GM19023 (cell line): ENCODE results near the gene TP73.
A peak's percentile ranks its signal among the peaks of the same experiment; 100 is the strongest.
"Not testable (repeated sequence)": the region's sequence is repeated elsewhere in the genome, so short reads cannot be mapped to it uniquely, and the experiment has no call there.

Experiments
- ATAC-seq: cut with Tn5 transposase; IDR thresholded peaks from one replicate; pipeline ENCODE4 v1.9.1; 2021; ENCODE audit warnings: mild to moderate bottlenecking, moderate library complexity; ENCODE audit not compliant: unreplicated experiment

Gene TP73

DNA sequence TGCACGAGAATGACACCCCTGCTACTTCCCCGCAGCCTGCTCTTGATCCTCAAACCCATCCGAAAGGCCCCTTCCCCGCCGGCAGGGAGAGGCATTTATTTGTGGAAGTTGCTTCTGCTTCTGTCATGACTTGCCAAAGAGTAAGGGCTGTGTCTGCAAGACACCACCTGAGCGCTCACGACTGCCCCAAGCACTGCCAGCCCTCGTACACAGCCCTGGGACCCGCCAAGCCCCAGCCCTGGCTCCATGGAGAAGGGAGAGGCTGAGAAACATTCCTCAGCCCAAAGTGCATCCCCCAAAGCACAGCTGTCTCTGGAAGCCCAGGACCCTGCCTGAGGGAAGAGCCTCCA is 33.8 kb upstream of the TP73 start:
- ATAC-seq = no peak

DNA sequence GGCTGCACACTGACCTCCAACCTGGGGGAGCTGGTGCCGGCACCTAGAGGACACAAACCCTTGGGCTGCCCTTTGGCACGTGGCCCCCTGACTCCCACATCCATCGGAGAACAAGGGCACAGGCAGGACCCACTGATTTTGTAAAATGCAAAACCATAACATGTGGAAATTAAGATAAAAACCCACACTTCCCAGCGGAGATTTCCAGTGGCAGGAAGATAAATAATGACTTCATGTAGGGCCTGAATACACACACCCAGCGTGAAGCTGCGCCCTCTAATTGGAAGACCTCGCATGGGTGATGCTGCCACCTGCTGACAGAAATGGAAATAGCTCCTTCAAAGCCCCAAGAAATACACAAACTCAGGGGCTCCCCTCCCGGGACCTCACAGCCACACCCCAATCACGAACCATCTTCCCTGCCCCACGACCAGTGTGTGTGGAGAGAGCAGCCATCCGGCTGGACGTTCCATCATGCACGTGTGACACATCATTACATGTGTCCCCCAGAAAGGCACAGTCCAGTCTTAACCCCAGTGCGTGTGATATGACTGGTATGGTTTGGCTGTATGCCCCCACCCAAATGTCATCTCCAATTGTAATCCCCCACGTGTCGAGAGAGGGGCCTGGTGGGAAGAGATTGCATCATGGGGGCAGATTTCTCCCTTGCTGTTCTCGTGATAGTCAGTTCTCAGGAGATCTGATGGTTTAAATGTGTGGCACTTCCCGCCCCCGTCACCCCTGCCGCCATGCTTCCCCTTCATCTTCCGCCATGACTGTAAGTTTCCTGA is 33.2 kb upstream of the TP73 start:
- ATAC-seq = no peak

DNA sequence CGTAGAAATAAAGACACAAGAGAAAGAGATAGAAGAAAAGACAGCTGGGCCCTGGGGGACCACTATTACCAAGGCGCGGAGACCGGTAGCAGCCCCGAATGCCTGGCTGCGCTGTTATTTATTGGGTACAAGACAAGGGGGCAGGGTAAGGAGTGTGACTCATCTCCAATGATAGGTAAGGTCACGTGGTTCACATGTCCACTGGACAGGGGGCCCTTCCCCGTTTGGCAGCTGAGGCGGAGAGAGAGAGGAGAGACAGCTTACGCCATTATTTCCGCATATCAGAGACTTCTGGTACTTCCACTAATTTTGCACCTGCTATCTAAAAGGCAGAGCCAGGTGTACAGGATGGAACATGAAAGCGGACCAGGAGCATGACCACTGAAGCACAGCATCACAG is 31.6 kb upstream of the TP73 start:
- ATAC-seq = no peak

DNA sequence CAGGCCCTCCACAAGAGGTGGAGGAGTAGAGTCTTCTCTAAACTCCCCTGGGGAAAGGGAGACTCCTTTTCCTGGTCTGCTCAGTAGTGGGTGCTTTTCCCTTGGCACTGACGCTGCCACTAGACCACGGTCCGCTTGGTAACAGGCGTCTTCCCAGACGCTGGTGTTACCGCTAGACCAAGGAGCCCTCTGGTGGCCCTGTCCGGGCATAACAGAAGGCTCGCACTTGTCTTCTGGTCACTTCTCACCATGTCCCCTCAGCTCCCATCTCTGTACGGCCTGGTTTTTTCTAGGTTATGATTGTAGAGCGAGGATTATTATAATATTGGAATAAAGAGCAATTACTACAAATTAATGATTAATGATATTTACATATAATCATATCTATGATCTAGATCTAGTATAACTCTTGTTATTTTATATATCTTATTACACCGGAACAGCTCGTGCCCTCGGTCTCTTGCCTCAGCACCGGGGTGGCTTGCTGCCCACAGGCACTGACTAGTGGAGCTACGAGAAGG is 31.1 kb upstream of the TP73 start:
- not testable (repeated sequence) for ATAC-seq

GRCh38 chr1:3622102-3622501 is 30.2 kb upstream of the TP73 start:
- ATAC-seq = not testable (repeated sequence)

- ATAC-seq = no peak
Measured at GRCh38 chr1:3623441-3624199, 28.7 kb upstream of the TP73 start.

DNA sequence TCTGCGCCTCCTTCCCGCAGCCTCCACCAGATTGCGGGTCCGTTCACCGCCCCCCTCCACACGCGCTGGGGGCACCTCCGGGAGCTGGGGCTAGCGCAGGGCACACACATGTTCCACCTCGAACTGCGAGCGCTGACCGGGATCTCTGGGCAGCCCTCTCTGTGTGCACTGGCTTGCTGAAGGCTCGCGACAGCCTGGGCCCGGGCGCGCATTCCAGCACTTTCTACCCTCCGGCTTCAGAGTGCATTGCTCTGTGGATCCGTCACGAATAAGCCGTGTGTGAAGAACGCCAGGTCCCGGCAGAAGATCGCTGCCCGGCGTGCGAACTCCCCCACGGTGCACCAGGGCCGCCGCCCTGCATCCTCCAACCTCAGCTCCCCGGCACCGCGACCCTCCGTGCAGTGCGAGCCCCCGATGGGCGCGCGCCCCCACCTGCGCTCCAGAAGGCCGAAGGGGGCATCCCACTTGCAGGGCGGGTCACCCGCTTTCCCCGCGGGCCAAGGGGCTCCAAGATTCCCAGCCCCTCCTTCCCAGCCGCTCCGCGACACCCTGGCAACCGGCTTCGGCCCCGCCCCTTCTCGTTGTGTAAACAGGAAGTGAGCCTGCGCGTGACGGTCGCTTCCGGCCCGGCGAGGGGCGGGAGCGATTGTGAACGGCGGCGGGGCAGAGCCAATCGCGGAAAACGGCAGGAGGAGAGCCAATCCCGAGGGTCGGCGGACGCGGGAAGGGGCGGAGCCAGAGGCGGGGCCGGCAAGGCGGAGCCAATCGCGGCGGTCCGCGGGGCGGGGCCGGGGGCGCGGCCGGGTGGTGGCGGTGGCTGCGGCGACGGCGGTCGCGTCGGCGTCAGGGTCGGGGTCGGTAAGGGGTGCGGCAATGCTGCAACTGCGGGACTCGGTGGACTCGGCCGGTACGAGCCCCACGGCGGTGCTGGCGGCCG is 27.8 kb upstream of the TP73 start, which contains the start of gene TPRG1L:
Gene TPRG1L (plus strand): TSS at position 816 of the 937 bp plus-strand sequence. CDS start 58 bp downstream, at position 874.
- peak; percentile 91 for ATAC-seq

- ATAC-seq = peak; percentile 3
Measured at GRCh38 chr1:3625151-3625907, 27.0 kb upstream of the TP73 start.

GRCh38 chr1:3626025-3626424 is 26.3 kb upstream of the TP73 start:
- no peak for ATAC-seq

DNA sequence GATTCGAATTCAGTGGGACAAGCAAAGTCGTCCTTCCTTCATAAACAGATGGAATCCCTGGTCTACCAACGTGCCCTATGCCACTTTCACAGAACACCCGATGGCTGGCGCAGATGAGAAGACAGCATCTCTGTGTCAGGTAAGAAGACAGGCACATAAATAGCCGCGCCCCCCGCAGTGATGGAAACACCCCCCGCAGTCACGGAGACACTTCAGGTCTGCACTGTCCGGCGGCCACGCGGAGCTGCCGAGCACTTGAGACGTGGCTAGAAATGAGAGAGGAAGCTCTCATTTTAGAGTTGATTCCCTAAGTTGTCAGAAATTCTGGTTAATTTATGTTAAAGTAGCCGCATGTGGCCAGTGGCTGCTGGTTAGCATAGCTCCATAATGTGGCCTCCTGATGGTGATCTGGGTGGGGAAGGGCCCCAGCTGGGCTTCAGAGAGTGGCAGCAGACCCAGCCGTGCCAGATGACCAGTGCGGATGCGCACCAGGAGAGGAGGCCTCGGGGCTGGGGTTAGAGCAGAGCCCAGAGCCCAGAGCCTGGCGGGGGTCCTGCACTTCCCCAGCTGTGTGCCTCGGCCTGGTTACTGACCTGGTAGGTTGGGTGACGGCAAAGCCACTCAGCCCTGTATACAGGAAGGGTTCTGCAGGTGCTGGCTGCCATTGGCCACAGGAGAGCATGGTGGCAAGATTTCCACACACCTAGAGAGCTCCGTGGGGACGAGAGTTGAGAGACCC is 24.6 kb upstream of the TP73 start:
- no peak for ATAC-seq

- no peak for ATAC-seq
Measured at GRCh38 chr1:3628445-3628844, 23.9 kb upstream of the TP73 start.

- no peak for ATAC-seq
Measured at GRCh38 chr1:3629561-3630160, 22.7 kb upstream of the TP73 start.

- ATAC-seq = no peak
Measured at GRCh38 chr1:3630161-3630611, 22.1 kb upstream of the TP73 start.

- ATAC-seq = no peak
Measured at GRCh38 chr1:3630914-3631313, 21.4 kb upstream of the TP73 start.

- no peak for ATAC-seq
Measured at GRCh38 chr1:3631320-3632260, 20.7 kb upstream of the TP73 start.

- ATAC-seq = no peak
Measured at GRCh38 chr1:3632298-3632697, 20.0 kb upstream of the TP73 start.

- ATAC-seq = no peak
Measured at GRCh38 chr1:3632716-3633343, 19.5 kb upstream of the TP73 start.
